NCI-H1417 (cell line): ENCODE measurements around the gene EPB41L4B.
"Not testable (repeated sequence)": the region's sequence is repeated elsewhere in the genome, so short reads cannot be mapped to it uniquely, and the experiment has no call there.

Source experiments
- DNase-seq, 3 experiments: peaks; one replicate each; lab custom pipeline; 2025; lab: John Stamatoyannopoulos, UW

Gene EPB41L4B

DNA sequence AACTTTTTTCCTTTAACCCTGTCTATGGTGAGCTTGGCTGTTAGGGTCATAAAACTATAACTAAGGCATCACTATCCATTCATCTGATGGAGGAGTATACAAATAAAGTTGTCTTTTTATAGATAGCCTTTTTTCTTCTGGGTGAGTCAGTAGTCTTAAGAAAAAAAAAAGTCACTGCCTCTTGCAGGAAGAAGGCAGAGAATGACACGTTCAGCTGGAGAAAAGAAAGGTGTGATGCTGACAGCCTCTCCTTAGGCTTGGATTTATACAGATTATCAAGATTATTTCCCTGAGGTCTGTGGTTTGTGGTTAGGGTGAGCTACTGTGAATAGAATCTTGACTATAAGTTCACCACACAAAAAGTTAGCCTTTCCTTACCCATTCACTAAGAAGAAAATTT, 23.0 kb downstream of the EPB41L4B start:
- DNase-seq = no peak

DNA sequence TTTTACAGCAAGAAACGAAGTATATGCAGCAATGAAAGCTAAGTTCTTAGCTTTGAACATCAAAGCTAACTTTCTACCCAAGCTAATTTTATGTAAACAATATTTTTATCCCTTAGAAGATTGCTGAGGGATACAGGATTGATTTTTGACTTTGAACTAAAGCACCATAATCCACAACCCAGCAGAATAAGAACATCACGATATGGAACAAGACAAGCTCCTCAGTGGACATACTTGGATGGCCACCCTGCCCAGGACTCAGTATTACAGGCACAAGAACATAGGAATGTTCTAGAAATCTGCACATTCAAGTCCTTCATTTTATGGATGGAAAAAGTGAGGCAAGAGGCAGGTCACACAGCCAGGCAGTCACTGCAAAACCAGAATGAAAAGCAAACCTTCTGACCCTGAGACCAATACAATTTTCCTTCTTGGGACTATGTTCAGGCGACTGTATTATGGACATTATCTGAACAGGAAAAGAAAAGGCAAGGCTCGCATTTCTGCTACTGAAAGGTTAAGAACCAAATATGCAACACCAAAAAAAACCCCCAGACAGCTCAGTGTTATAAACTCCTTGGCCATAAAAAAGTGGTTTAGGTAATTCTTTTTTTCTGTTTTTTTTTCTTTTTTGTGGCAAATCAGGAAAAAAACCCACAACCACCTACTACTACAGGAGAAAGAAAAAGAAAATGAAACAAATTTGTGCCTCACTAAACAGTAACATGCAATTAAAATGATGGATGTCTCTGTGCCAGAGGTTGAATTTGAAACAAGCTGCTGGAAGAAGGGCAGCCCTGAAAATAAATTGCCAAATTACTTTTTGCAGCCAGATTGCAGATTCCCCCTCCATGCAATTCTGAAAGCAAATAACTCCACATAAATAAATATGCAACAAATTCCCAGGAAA, 25.4 kb downstream of the EPB41L4B start:
- peak in 1 of 3 experiments; percentile 54 for DNase-seq

DNA sequence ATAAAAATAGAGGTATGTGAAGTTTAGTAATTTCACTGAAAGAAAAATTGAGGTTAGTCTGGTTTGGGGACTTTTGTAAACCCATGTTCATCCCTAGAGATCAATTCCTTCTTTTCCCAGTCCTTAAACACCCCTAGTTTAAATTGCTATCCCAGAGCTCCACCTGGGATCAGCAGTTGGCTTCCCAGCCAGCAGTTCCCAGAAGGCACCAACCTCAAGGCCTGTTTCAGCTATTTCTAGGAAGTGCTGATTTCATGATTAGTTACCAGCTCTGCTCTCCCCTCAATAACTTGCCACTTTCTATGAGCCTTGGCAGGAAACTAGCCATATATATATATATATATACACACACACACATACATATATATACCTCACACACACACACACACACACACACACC, 30.5 kb downstream of the EPB41L4B start:
- DNase-seq = no peak

DNA sequence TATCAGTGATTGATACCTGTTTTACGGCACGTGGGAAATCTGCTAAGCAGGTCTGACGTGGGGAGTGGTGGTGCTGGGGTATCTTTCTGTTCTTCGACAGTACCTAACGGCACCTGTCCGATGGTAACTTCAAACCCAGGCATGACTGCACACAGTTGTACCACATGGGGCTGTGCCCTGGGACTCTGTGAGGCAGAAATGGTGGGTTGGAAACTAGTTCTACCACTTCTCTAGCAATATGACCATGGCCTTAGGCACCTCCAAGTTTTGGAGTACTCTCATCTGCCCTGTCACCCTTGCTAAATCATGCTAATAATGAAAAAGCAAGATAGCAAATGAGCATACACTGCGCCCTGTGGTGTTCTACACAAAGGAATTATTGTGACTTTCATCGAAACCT, 30.9 kb downstream of the EPB41L4B start:
- DNase-seq = no peak

DNA sequence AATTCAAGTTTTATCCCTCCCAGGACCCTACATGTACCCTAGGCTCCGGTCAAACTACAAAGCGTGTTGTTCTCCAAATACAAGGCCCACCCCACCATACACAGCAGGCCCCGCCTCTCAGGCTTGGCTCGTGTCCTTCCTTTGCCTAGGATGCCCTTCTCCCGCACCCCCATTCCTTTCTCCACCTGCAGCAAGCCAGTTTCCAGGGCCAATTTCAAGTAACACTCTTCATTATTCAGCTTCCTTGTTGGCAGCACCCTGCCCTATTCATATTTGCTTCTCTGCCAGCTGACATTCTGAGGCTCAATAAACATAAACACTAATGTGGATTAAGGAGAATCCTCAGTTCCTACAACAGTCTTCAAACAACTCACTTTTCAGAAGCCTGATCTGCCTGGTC, 31.7 kb downstream of the EPB41L4B start:
- no peak for DNase-seq

DNA sequence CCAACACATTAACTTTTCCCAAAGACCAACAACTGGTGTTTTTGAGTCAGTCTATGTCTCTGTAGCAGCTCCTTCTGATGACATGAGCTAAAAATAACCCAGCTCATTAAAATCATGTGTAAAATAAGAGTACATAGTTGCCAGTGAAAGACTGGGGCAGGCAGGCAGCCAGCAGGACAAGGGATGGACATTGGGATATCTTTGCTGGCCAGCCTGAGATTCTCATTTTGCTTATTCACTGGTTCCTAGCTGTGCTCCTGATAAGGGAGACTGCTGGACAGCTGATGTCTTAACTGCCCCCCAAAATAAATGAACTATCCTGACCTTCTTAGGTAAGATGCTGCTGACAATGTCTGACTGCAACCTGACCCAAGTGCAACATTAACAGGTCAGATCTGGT, 33.9 kb downstream of the EPB41L4B start:
- DNase-seq = no peak

DNA sequence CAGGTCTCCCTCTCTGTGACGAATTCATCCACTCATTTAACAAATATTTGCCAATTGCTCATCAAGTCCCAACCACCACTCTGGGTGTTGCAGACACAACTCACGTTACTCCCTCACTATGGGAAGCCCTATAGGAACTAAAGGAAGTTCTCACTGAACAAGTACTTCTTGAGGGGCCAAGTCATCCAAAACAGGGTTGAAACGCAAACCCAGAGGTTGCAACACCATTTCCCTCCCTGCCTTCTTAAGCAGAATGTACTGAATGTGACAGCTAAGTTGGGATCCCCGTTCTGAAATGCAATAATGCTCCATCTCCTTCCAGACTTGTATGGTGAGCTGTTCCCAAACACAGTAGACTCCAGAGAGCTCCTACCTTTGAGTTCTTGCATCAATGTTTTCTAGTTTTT, 34.3 kb downstream of the EPB41L4B start:
- peak in 1 of 3 experiments; percentile 37 for DNase-seq

DNA sequence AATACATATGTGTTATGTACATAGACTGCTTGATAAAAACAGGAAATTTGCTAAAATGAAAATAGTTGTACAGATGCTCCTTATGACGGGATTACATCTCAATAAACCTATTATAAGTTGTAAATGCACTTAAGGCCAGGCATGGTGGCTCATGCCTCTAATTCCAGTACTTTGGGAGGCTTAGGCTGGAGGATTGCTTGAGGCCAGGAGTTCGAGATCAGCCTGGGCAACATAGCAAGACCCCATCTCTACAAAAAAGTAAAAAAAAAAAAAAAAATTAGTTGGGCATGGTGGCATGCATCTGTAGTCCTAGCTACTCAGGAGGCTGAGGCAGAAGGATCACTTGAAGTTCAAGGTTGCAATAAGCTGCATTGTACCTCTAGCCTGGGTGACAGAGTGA, 37.2 kb downstream of the EPB41L4B start:
- not testable (repeated sequence) for DNase-seq

DNA sequence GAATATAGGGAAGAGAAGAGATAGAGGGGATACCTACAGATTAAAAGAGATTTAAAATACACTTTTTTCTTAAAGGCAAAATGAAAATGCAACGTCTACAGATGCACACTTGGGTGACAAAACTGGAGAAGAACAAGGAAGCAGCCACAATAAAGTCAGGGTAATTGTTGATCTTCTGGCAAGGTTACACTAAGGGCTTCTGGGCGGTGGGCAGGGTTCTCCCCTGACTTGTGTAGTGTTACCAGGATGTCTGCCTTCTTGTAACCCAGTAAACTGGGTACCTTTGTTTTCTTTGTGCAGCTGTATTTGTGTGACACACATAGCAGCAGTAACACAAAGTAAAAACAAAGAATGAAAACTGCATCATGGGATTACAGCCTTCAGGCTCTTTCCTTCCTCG, 37.8 kb downstream of the EPB41L4B start:
- no peak for DNase-seq

DNA sequence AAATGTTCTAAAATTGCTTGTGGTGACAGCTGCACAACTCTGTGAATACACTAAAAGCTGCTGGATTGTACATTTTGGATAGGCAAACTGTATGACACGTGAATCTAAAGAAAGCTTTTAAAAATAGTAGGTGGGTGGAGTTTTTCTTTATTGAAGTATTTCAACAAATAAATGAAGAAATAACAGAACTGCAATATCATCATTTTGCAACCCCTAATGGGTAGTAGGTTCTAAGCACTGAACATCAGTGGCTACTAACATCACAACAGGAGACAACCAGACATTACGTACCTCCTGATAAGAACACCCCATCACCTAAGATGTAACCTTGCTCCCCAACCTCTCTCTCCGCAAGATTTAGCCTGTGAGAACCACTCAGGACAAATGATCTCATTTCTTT, 38.6 kb downstream of the EPB41L4B start:
- DNase-seq = no peak

DNA sequence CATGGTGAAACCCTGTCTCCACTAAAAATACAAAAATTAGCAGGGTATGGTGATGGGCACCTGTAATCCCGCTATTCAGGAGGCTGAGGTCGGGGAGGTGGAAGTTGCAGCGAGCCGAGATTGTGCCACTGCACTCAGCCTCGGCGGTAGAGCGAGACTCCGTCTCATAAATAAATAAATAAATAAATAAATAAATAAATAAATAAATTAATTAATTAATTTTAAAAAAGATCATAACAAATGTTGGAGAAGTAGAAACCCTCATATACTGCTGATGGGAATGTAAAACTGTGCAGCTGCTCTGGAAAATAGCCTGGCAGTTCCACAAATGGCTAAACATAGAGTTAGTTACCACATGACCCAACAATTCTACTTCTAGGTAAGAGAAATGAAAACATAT, 39.3 kb downstream of the EPB41L4B start:
- DNase-seq = no peak

DNA sequence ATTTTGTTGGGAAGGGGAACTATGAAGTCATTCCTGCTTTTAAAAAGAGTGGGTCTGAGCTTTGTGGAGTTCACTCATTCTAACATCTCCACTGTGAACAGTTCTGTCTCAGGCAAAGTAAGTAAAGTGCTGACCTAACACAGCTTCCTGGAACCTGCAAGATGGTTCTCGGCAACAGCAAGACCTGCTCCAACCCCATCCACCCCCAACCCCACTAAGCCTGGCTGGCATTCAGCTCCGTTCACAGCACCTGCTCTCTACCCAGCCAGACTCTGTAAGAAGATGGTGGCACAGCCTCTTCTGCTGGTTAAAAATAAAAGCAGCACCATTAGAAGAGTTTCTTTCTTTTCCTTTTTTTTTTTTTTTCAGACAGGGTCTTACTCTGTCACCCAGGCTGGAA, 42.0 kb downstream of the EPB41L4B start:
- DNase-seq = no peak

DNA sequence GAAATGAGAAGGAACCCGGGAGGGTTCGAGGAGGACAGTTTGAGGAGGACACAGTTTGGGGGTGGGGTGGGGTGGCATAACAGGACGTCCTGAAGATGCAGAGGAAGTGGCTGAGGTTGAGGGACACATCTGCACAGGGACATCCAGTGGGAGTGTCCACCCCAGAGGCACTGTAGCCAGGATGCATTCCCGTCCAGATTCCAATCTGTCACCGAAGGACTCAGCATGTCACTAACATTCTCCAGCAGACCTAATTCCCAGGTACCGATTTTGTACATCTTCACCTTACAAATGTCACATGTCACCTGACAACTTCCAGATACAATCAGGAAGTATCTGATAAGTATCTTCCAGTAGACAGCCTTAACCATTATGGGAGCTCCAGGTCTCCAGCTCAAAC, 42.6 kb downstream of the EPB41L4B start:
- no peak for DNase-seq

DNA sequence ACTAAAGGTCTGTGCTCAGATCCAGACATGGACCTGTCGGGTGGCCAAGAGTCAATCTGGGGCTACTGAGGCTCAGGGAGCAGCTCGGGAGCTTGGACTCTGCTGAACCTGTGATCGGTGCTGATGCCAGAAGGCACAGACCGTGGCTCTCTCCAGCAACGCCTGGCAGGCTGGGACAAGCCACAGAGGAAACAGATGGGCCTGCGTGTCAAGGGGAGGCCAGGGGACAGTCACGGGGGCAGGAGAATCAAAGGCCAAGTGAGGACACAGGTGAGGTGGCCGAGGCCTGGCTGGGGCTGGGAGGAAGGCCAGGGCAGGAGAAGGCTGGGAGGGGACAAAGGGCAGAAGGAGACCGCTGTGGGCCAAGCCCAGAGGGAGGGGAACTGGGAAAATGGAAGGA, 43.4 kb downstream of the EPB41L4B start:
- DNase-seq = no peak

DNA sequence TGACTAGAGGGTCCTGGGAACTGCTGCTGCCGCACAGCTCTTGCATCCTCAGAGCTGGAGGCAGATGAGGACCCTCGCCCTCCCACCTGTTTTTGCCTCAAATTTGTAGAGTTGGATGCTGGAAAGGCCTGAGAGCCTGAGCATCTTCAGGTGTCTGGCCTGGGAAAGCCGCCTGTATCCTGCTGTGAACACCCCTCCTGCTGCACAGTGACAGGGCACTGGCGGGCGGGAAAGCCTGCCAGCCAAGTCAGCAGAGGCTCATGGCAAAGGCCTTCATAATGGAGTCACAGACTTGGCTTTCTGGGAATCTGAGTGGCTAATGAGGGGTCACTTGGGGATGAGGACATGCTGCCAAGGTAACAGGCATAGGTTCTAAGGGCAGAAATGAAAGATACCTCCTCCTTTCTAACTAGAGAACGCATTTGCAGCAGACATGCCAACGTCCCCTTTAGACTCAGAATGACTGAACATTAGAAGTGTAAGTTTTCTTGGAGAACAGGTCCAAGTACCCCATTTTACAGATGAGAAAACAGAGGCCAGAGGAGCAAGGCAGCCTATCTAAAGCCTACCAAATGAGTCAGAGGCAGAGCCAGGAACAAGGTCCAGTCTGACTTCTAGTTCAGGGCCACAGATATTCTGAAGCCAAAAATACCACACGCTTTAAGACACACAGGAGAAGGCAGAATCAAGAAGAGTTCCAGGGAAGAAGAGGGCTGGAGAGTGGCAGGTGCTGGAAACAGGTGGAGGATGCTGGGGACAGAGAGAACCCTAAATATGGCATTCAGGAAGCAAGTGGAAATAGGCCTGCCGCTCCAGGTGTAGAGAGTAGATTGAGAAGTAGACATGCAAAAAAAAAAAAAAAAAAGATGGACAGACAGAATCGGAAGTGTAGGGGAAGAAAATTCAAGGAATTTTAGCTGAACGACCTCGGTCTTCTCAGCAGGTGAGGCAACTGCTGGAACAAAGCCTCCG, 44.1 kb downstream of the EPB41L4B start:
- DNase-seq = peak in 1 of 3 experiments; percentile 13

DNA sequence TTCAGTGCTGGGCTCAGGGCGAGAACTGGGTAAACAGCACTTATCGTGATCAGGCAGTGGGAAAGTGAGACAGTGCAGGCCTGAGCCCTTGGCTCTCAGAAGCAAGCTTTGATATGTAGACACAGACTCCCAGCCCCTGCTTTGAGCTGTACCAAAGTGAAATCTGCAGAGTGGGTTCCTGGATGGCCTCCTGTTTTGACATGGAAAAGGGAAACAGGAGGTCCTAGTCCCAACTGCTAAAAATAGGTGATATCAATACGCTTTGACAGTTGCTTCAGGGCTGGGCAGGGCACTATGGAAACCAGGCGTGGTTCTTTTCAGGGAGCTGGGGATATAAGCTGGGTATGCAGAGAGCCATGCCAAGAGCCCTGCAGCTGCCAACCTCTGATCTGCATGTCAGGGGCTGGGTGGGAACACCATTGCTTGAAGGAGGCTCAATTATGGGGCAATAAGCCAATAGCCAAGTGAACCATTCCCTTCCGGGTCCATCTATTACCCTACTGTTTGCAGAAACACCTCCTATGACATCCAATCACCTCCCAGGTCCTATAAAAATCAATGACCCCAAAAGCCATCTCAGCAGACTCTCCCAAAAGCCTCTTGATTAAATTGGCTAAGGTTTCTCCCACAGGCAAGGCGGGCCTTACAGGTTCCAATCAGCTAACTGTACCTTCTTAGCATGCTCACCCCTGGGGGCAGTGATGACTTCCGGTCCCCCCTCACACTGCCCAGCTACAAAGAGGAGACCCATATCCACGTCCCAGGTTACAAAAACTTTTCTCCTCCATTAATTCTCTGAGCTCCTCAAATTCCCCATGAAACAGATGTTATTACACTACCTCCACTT, 45.8 kb downstream of the EPB41L4B start:
- DNase-seq = peak in 1 of 3 experiments; percentile 26

DNA sequence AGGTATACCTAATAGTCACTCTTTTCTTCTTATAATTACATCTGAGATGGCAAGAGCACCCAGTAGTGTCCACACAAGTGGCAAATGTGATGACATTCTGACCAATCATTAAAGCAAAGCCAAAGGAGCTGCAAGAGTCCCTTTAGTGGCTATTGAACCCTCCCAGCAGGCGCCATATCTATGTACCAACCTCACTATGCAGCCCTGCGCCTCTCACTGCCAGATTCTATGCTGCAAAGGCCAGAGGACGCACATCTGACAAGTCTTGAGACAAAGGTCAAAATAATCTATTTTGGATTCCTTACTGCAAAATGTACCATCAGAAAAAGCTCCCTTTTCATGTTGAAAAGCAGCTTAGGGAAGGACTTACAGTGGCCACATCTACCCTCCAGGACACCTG, 47.0 kb downstream of the EPB41L4B start:
- DNase-seq = no peak

DNA sequence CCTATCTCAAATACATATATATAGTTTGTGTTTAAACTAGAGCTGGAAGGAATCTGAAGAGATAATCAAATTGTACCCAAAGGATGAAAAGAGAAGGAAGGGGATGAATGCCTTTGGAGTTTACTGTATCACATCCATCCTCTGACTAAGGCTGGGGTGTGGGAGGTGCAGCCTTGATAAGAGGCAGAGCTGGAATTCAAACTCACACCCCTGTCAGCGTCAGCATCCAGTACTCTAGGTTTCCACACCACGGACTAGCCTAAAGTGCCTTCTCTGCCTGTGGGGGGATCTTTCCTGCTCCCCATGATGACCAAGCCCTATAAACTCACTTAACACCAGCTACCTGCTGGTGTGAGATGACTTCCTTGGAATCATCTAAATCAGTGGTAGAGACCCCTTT, 48.1 kb downstream of the EPB41L4B start:
- DNase-seq = no peak

DNA sequence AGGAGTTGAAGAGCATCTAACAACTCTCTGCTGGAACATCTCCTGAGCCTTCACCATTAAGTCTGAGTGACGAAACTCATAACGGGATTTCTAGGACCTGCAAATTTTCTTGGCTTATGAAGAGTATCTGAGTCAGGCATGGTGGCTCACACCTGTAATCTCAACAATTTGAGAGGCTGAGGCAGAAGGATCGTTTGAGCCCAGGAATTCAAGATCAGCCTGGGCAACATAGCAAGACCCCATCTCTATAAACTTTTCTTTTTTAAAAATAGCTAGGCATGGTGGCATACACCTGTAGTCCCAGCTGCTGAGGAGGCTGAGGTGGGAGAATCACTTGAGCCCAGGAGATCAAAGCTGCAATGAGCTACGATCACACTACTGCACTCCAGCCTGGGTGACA, 48.8 kb downstream of the EPB41L4B start:
- no peak for DNase-seq

DNA sequence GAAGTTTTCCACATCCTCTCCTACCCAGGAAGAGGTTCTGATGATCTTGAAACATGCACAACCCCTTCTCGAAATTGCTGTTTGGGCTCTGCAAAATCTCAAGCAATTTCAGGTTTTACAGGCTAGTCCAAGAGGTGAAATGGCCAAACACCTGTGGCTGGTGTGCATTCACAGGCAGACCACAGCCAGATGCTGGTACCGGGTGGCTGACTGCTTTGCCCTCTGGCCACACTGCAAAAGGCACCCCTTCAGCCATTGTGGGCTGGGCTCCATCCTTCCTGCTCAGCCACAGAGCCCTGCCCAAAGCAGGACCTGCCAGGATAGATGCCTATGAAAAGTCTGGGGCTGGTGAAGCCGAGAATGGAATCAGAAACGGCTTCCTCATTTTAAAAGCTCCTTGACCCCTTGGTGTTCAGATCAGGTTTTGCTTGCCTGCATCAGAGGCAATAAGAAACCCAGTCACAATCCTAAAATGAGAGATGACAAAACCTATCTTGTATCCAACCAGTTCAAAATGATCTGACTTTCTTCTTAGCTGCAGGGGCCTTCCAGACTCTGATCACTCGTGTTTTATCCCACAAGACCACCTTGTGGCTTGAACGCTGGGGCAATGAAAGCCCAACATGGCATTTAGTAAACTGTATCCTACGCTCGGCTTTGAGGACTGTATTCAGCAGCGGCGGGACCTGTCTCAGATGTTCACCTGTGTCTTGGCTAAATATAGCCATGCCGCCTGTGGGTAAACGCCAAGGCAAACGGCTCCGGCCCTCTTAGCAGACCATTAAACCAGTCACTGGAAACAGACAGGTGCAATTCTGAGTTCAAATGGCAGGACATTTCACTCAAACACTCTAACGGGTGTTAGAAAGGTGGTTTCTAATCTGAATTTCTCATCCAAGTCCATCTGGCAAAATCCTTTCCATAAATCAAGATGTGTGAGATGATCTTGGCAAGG, 49.6 kb downstream of the EPB41L4B start:
- peak; percentile 52 to 84 (median 73) for DNase-seq

DNA sequence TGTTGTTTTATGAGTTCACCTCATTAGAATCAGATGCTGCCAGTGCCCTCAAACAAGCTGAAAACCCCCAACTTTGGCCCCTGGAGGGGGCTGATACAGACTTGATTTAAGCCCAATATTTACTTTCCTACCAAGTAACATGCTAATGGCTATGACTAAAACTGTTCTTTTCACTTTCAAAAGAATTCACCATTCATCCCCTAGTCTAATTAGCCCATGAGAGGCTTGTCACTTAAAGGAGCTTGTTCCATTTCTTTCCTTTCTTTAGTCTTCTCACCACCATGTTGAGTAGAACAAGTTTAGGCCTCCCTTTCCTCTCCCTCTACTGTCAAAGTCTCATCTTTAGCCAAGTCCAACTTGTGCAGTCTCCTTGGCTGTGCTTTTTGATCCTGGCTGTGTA, 50.4 kb downstream of the EPB41L4B start:
- no peak for DNase-seq
